ENCODE results near the gene RUBCNL.
"Not testable (repeated sequence)": the region's sequence is repeated elsewhere in the genome, so short reads cannot be mapped to it uniquely, and the experiment has no call there.

Gene RUBCNL

GRCh38 chr13:46374710-46375109, 12.3 kb downstream of the RUBCNL start:
- DNase-seq (ENCODE audit: extremely low read depth in 1 of 2, low read depth in 1 of 2): no peak

- no peak for DNase-seq (ENCODE audit: extremely low read depth in 1 of 2, low read depth in 1 of 2)
Observed at GRCh38 chr13:46373623-46374022, 13.4 kb downstream of the RUBCNL start.

GRCh38 chr13:46372938-46373337, 14.1 kb downstream of the RUBCNL start:
- not testable (repeated sequence) for DNase-seq (ENCODE audit: extremely low read depth in 1 of 2, low read depth in 1 of 2)

- no peak for DNase-seq (ENCODE audit: extremely low read depth in 1 of 2, low read depth in 1 of 2)
Observed at GRCh38 chr13:46372071-46372470, 15.0 kb downstream of the RUBCNL start.

GRCh38 chr13:46369506-46370277, 17.4 kb downstream of the RUBCNL start:
- DNase-seq (ENCODE audit: extremely low read depth in 1 of 2, low read depth in 1 of 2): no peak

GRCh38 chr13:46367617-46368327, 19.3 kb downstream of the RUBCNL start:
- no peak for DNase-seq (ENCODE audit: extremely low read depth in 1 of 2, low read depth in 1 of 2)

- DNase-seq (ENCODE audit: extremely low read depth in 1 of 2, low read depth in 1 of 2): no peak
Observed at GRCh38 chr13:46361276-46361934, 25.6 kb downstream of the RUBCNL start.

- DNase-seq (ENCODE audit: extremely low read depth in 1 of 2, low read depth in 1 of 2): no peak
Observed at GRCh38 chr13:46360604-46361003, 26.4 kb downstream of the RUBCNL start.

GRCh38 chr13:46359714-46360113, 27.3 kb downstream of the RUBCNL start:
- no peak for DNase-seq (ENCODE audit: extremely low read depth in 1 of 2, low read depth in 1 of 2)

- no peak for DNase-seq (ENCODE audit: extremely low read depth in 1 of 2, low read depth in 1 of 2)
Observed at GRCh38 chr13:46355901-46356590, 31.0 kb downstream of the RUBCNL start.

- no peak for DNase-seq (ENCODE audit: extremely low read depth in 1 of 2, low read depth in 1 of 2)
Observed at GRCh38 chr13:46355088-46355468, 32.0 kb downstream of the RUBCNL start.

- DNase-seq (ENCODE audit: extremely low read depth in 1 of 2, low read depth in 1 of 2): no peak
Observed at GRCh38 chr13:46354156-46355087, 32.6 kb downstream of the RUBCNL start.

GRCh38 chr13:46352805-46353204, 34.2 kb downstream of the RUBCNL start:
- no peak for DNase-seq (ENCODE audit: extremely low read depth in 1 of 2, low read depth in 1 of 2)

- no peak for DNase-seq (ENCODE audit: extremely low read depth in 1 of 2, low read depth in 1 of 2)
Observed at GRCh38 chr13:46350003-46350402, 37.0 kb downstream of the RUBCNL start.

- DNase-seq (ENCODE audit: extremely low read depth in 1 of 2, low read depth in 1 of 2): no peak
Observed at GRCh38 chr13:46348961-46349360, 38.1 kb downstream of the RUBCNL start.

GRCh38 chr13:46347277-46347676, 39.8 kb downstream of the RUBCNL start:
- DNase-seq (ENCODE audit: extremely low read depth in 1 of 2, low read depth in 1 of 2): no peak

- DNase-seq (ENCODE audit: extremely low read depth in 1 of 2, low read depth in 1 of 2): no peak
Observed at GRCh38 chr13:46345866-46346265, 41.2 kb downstream of the RUBCNL start.

GRCh38 chr13:46345398-46345797, 41.7 kb downstream of the RUBCNL start:
- DNase-seq (ENCODE audit: extremely low read depth in 1 of 2, low read depth in 1 of 2): no peak

- DNase-seq (ENCODE audit: extremely low read depth in 1 of 2, low read depth in 1 of 2): no peak
Observed at GRCh38 chr13:46343279-46343994, 43.6 kb downstream of the RUBCNL start.

GRCh38 chr13:46342538-46342937, 44.5 kb downstream of the RUBCNL start:
- no peak for DNase-seq (ENCODE audit: extremely low read depth in 1 of 2, low read depth in 1 of 2)

Data from activated CD8-positive, alpha-beta memory T cell treated with anti-CD3 and anti-CD28 coated beads for 1 hour (primary cell).